ENCODE measurements around the gene CDK5R1.
"Not testable (repeated sequence)": the region's sequence is repeated elsewhere in the genome, so short reads cannot be mapped to it uniquely, and the experiment has no call there.

CDK5R1 gene

DNA sequence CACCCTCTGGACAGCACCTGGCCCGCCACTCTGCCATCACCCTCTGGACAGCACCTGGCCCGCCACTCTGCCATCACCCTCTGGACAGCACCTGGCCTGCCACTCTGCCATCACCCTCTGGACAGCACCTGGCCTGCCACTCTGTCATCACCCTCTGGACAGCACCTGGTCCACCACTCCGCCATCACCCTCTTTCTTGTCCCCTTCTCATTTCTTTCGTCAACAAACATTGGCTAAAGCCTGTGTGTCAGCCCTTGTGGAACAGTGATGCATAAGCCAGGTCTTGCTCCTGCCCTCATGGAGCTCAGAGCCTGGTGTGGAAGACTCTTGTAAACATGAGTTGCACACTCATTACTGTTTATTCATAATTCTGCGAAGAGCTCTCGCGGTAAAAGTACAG, 31.2 kb downstream of the CDK5R1 start:
- Mint-ChIP-seq H3K9me3 (no peaks in the 10 kb centered on the region), H3K27ac (ENCODE audit: low read depth) (peak overlapping the region; percentile 89), H3K4me1 (peaks cover 62% of the 10 kb centered on the region), H3K27me3 (no peaks in the 10 kb centered on the region), H3K4me3 (peak overlapping the region; percentile 69), H3K36me3 (ENCODE audit: insufficient read depth) (no peaks in the 10 kb centered on the region)
- DNase-seq (ENCODE audit: low spot score in 2 of 2) (no peak), ATAC-seq (replicated peaks; ENCODE audit: extremely low read depth, poor library complexity, severe bottlenecking) (no peak)

DNA sequence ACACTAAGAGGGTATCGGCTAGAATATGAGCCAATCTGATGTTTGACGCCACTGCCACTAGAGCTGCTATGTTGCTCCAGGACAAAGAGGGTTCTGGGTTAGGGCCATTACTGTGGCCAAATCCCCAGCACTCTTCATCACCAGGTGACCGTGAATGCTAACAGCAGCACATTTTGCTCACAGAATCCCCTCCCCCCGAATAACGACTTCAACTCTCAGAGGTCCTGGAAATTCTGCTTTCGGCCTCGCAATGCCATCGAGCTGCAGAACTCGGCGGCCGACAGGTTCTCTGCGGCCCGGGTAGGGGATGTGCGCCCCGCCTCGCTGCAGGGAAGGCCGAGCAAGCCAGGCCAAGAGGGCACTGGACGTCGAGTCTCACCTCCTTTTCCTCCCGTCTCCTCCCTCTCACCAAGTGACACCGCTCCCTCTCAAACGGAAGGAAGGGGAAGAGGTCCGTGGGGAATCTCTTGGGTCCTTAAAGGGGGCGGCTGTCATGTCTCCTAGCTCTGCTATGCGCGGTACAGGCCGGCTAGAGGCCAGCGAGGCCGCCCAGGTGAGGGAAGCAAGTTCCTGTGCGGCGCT, 31.9 kb downstream of the CDK5R1 start:
- Mint-ChIP-seq H3K9me3 (no peaks in the 10 kb centered on the region), H3K4me3 (peak overlapping the region; percentile 69), H3K27ac (ENCODE audit: low read depth) (peak overlapping the region; percentile 89), H3K27me3 (no peaks in the 10 kb centered on the region), H3K36me3 (ENCODE audit: insufficient read depth) (no peaks in the 10 kb centered on the region), H3K4me1 (peaks cover 64% of the 10 kb centered on the region)
- DNase-seq (ENCODE audit: low spot score in 2 of 2) (no peak), ATAC-seq (replicated peaks; ENCODE audit: extremely low read depth, poor library complexity, severe bottlenecking) (no peak)

- peak; percentile 57 for ATAC-seq (replicated peaks; ENCODE audit: extremely low read depth, poor library complexity, severe bottlenecking)
- Mint-ChIP-seq H3K27ac (ENCODE audit: low read depth) (peak overlapping the region; percentile 89), H3K4me1 (peaks cover 70% of the 10 kb centered on the region), H3K27me3 (no peaks in the 10 kb centered on the region), H3K4me3 (peak overlapping the region; percentile 69), H3K9me3 (no peaks in the 10 kb centered on the region), H3K36me3 (ENCODE audit: insufficient read depth) (no peaks in the 10 kb centered on the region)
- DNase-seq (ENCODE audit: low spot score in 2 of 2), result peak in 1 of 2 donors; percentile 57
Observed at GRCh38 chr17:32519228-32520103, 32.7 kb downstream of the CDK5R1 start.

DNA sequence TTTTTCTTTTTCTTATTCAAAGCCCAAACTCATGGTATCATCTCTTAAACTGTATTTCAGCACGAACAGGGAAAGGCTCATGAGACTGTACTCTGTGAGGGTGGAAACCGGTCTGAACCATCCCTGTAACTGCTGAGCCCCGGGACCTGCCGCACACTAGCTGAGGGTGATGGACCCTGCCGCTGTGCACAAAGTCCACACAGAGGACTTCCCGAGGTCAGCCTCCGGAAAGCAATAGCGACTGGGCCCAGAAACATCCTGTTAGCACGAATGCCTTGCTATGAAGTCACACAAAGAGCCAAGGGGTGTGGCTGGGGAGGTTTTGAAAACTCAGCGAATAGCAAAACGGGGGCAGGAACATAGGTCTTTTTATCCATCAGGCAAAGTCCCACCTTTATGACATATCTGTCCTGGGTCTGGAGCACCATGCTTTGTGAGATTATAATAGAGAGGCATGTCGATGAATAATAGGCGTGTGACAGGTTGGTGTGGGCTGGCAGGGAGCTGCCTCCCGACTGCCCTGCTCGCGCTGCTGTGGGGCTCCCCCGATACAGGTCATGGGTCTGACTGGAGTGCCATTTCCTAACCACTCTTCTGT, 33.4 kb downstream of the CDK5R1 start:
- H3K4me1 Mint-ChIP-seq, result peaks cover 70% of the 10 kb centered on the region
- peak overlapping the region; percentile 89 for H3K27ac Mint-ChIP-seq (ENCODE audit: low read depth)
- DNase-seq (ENCODE audit: low spot score in 2 of 2) (peak in 1 of 2 donors; percentile 47), ATAC-seq (replicated peaks; ENCODE audit: extremely low read depth, poor library complexity, severe bottlenecking) (peak; percentile 44)
- H3K36me3 Mint-ChIP-seq (ENCODE audit: insufficient read depth), result no peaks in the 10 kb centered on the region
- H3K4me3 Mint-ChIP-seq, result peak overlapping the region; percentile 69
- no peaks in the 10 kb centered on the region for H3K9me3 Mint-ChIP-seq
- H3K27me3 Mint-ChIP-seq, result no peaks in the 10 kb centered on the region

- Mint-ChIP-seq H3K4me1 (peaks cover 65% of the 10 kb centered on the region), H3K9me3 (no peaks in the 10 kb centered on the region), H3K27me3 (no peaks in the 10 kb centered on the region), H3K36me3 (ENCODE audit: insufficient read depth) (no peaks in the 10 kb centered on the region), H3K27ac (ENCODE audit: low read depth) (peak overlapping the region; percentile 89), H3K4me3 (peak overlapping the region; percentile 69)
- DNase-seq (ENCODE audit: low spot score in 2 of 2) (no peak), ATAC-seq (replicated peaks; ENCODE audit: extremely low read depth, poor library complexity, severe bottlenecking) (no peak)
Observed at GRCh38 chr17:32520737-32521404, 34.1 kb downstream of the CDK5R1 start.

- no peaks in the 10 kb centered on the region for H3K27me3 Mint-ChIP-seq
- ATAC-seq (replicated peaks; ENCODE audit: extremely low read depth, poor library complexity, severe bottlenecking) (peak; percentile 55), DNase-seq (ENCODE audit: low spot score in 2 of 2) (peak in 1 of 2 donors; percentile 39)
- no peaks in the 10 kb centered on the region for H3K9me3 Mint-ChIP-seq
- H3K4me1 Mint-ChIP-seq, result peaks cover 60% of the 10 kb centered on the region
- H3K4me3 Mint-ChIP-seq, result peak overlapping the region; percentile 59
- peak overlapping the region; percentile 24 for H3K27ac Mint-ChIP-seq (ENCODE audit: low read depth)
- peaks cover 1% of the 10 kb centered on the region for H3K36me3 Mint-ChIP-seq (ENCODE audit: insufficient read depth)
Observed at GRCh38 chr17:32523017-32523680, 36.4 kb downstream of the CDK5R1 start.

DNA sequence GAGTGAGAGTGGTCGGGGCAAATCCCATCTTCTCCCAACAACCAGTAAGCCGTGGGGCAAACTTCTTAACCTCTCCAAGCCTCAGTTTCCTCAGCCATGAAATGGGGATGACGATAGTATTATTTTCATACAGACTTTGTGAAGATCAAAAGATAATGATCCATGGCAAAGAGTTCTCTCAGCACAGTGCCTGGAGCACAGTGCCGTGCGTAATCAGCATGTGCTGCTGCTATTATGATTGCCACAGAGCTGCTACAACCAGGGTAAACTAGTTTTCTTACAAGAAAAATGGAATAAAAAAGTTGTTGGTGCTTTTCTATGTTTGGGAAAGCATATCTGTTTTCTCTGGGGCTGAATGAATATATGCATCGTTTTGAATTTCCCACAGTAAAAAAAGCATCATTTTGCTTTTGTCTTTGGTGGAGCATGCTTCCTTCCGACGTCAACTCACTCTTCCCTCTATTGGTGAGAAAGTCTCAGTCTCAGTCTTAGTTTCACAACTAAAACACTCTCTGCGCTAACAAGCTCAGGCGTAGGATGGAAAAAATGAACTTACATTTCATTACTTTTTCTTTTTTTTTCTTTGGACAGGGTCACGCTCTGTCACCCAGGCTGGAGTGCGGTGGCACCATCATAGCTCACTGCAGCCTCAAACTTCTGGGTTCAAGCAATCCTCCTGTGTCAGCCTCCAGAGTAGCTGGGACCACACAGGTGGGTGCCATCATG, 37.2 kb downstream of the CDK5R1 start:
- Mint-ChIP-seq H3K27ac (ENCODE audit: low read depth) (peak overlapping the region; percentile 24), H3K4me1 (peaks cover 63% of the 10 kb centered on the region), H3K4me3 (peak overlapping the region; percentile 59), H3K9me3 (no peaks in the 10 kb centered on the region), H3K27me3 (no peaks in the 10 kb centered on the region), H3K36me3 (ENCODE audit: insufficient read depth) (peaks cover 2% of the 10 kb centered on the region)
- ATAC-seq (replicated peaks; ENCODE audit: extremely low read depth, poor library complexity, severe bottlenecking), result peak; percentile 41
- DNase-seq (ENCODE audit: low spot score in 2 of 2), result no peak

DNA sequence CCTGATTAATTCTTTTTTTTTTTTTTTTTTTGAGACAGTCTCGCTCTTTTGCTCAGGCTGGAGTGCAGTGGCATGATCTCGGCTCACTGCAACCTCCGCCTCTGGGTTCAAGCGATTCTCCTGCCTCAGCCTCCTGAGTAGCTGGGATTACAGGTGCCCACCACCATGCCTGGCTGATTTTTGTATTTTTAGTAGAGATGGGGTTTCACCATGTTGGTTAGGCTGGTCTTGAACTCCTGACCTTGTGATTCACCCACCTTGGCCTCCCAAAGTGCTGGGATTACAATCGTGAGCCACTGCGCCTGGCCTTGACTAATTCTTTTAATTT, 37.7 kb downstream of the CDK5R1 start:
- not testable (repeated sequence) for DNase-seq (ENCODE audit: low spot score in 2 of 2); H3K27ac Mint-ChIP-seq (ENCODE audit: low read depth); H3K9me3 Mint-ChIP-seq; ATAC-seq (replicated peaks; ENCODE audit: extremely low read depth, poor library complexity, severe bottlenecking); H3K27me3 Mint-ChIP-seq; H3K36me3 Mint-ChIP-seq (ENCODE audit: insufficient read depth)
- Mint-ChIP-seq H3K4me1 (peaks cover 64% of the 10 kb centered on the region), H3K4me3 (peak overlapping the region; percentile 59)

GRCh38 chr17:32525122-32525521, 38.3 kb downstream of the CDK5R1 start:
- Mint-ChIP-seq H3K36me3 (ENCODE audit: insufficient read depth) (peaks cover 2% of the 10 kb centered on the region), H3K27me3 (no peaks in the 10 kb centered on the region), H3K4me1 (peaks cover 62% of the 10 kb centered on the region), H3K4me3 (no peak overlapping the region), H3K27ac (ENCODE audit: low read depth) (no peak overlapping the region), H3K9me3 (no peaks in the 10 kb centered on the region)
- ATAC-seq (replicated peaks; ENCODE audit: extremely low read depth, poor library complexity, severe bottlenecking) (no peak), DNase-seq (ENCODE audit: low spot score in 2 of 2) (no peak)

- H3K4me3 Mint-ChIP-seq, result no peak overlapping the region
- H3K27ac Mint-ChIP-seq (ENCODE audit: low read depth), result peak overlapping the region; percentile 13
- H3K36me3 Mint-ChIP-seq (ENCODE audit: insufficient read depth), result peaks cover 2% of the 10 kb centered on the region
- no peaks in the 10 kb centered on the region for H3K27me3 Mint-ChIP-seq
- H3K9me3 Mint-ChIP-seq, result no peaks in the 10 kb centered on the region
- ATAC-seq (replicated peaks; ENCODE audit: extremely low read depth, poor library complexity, severe bottlenecking) (no peak), DNase-seq (ENCODE audit: low spot score in 2 of 2) (no peak)
- peaks cover 50% of the 10 kb centered on the region for H3K4me1 Mint-ChIP-seq
Observed at GRCh38 chr17:32527146-32527545, 40.4 kb downstream of the CDK5R1 start.

- Mint-ChIP-seq H3K36me3 (ENCODE audit: insufficient read depth) (peaks cover 2% of the 10 kb centered on the region), H3K27ac (ENCODE audit: low read depth) (peak overlapping the region; percentile 58), H3K9me3 (no peaks in the 10 kb centered on the region), H3K4me3 (peak overlapping the region; percentile 40), H3K27me3 (no peaks in the 10 kb centered on the region), H3K4me1 (peaks cover 34% of the 10 kb centered on the region)
- DNase-seq (ENCODE audit: low spot score in 2 of 2), result no peak
- ATAC-seq (replicated peaks; ENCODE audit: extremely low read depth, poor library complexity, severe bottlenecking), result peak; percentile 47
Observed at GRCh38 chr17:32528825-32529224, 42.0 kb downstream of the CDK5R1 start.

DNA sequence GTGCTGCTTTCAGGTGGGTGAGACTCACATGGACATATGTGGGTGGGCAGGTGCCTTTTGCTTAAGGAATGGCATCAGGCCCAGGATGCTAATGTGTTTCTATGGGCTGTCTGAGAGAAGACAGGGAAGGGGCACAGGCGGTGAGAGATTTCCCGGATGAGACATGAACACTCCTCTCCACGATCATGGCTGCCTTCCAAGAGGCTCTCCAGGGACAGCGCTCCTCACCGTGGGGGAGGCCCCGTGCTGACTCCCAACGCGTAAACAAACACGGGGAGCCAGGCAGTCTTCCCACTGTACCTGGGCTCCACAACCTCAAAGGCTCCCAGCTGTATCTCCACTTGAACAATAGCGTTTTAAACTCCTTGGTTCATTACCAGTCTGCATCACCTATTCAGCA, 42.8 kb downstream of the CDK5R1 start:
- Mint-ChIP-seq H3K27ac (ENCODE audit: low read depth) (peak overlapping the region; percentile 58), H3K36me3 (ENCODE audit: insufficient read depth) (peaks cover 2% of the 10 kb centered on the region), H3K9me3 (no peaks in the 10 kb centered on the region), H3K27me3 (no peaks in the 10 kb centered on the region), H3K4me3 (no peak overlapping the region), H3K4me1 (peaks cover 29% of the 10 kb centered on the region)
- ATAC-seq (replicated peaks; ENCODE audit: extremely low read depth, poor library complexity, severe bottlenecking) (no peak), DNase-seq (ENCODE audit: low spot score in 2 of 2) (no peak)
